ENCODE measurements around the gene TMEM72. TPM values are rescaled to one million over a fixed set of nuclear protein-coding genes. Genes with fewer than 3 reads are reported as not detected.

The TMEM72 gene
- total RNA-seq, 1 experiment from 2014 or later = not detected

GRCh38 chr10:44894691-44895090, 16.4 kb upstream of the TMEM72 start:
- Histone ChIP-seq H3K27me3 (ENCODE audit: control insufficient read depth, insufficient read depth, low read length) (no peaks in the 10 kb centered on the region), H3K4me3 (ENCODE audit: low read depth in 2 of 2, low read length in 2 of 2) (no peak overlapping the region), H3K27ac (ENCODE audit: low read length) (no peak overlapping the region), H3K4me1 (ENCODE audit: control insufficient read depth, insufficient read depth, low read length) (no peaks in the 10 kb centered on the region), H3K36me3 (ENCODE audit: control insufficient read depth, insufficient read depth, low read length) (no peaks in the 10 kb centered on the region), H3K9me3 (ENCODE audit: control insufficient read depth, insufficient read depth, low read depth, low read length) (no peaks in the 10 kb centered on the region; the same call in 1 of the 2 replicates)
- CTCF ChIA-PET = no interaction called here
- DNase-seq (ENCODE audit: low read depth, low spot score) (no peak), ATAC-seq (no peak)
- intact Hi-C loops (cut with micrococcal nuclease; ENCODE audit: unreplicated experiment) (no loop called here), in situ Hi-C loops (cut with HindIII; ENCODE audit: low pct_unique_long_range_greater_than_20kb, low sequenced_read_pairs) (no loop called here)
- POLR2A ChIA-PET = no interaction called here
- no TSS peak for BruUV-seq (replicated peaks)
- no peak for TF ChIP-seq CTCF (IDR thresholded peaks at IDR 0.05)
- no peak for TF ChIP-seq SIN3A (IDR thresholded peaks at IDR 0.05; ENCODE audit: borderline replicate concordance, insufficient read depth, low read depth, low read length)
- TF ChIP-seq POLR2AphosphoS5 (IDR thresholded peaks at IDR 0.05; ENCODE audit: low read depth, low read length) = no peak
- TF ChIP-seq TCF7L2 (IDR thresholded peaks at IDR 0.05; ENCODE audit: low read depth, low read length) = no peak
- TF ChIP-seq REST (IDR thresholded peaks at IDR 0.05; ENCODE audit: insufficient read depth in 1 of 2, low read depth in 2 of 2, low read length in 1 of 2) = no peak

- BruUV-seq (replicated peaks) = no TSS peak
- Histone ChIP-seq H3K4me1 (ENCODE audit: control insufficient read depth, insufficient read depth, low read length) (no peaks in the 10 kb centered on the region), H3K27me3 (ENCODE audit: control insufficient read depth, insufficient read depth, low read length) (no peaks in the 10 kb centered on the region), H3K9me3 (ENCODE audit: control insufficient read depth, insufficient read depth, low read depth, low read length) (no peaks in the 10 kb centered on the region; the same call in 1 of the 2 replicates), H3K4me3 (ENCODE audit: low read depth in 2 of 2, low read length in 2 of 2) (no peak overlapping the region), H3K27ac (ENCODE audit: low read length) (no peak overlapping the region), H3K36me3 (ENCODE audit: control insufficient read depth, insufficient read depth, low read length) (no peaks in the 10 kb centered on the region)
- DNase-seq (ENCODE audit: low read depth, low spot score) (no peak), ATAC-seq (no peak)
- POLR2A ChIA-PET = no interaction called here
- in situ Hi-C loops (cut with HindIII; ENCODE audit: low pct_unique_long_range_greater_than_20kb, low sequenced_read_pairs) = no loop called here
- TF ChIP-seq TCF7L2 (IDR thresholded peaks at IDR 0.05; ENCODE audit: low read depth, low read length) (no peak), SIN3A (IDR thresholded peaks at IDR 0.05; ENCODE audit: borderline replicate concordance, insufficient read depth, low read depth, low read length) (no peak), CTCF (IDR thresholded peaks at IDR 0.05) (no peak), POLR2AphosphoS5 (IDR thresholded peaks at IDR 0.05; ENCODE audit: low read depth, low read length) (no peak), REST (IDR thresholded peaks at IDR 0.05; ENCODE audit: insufficient read depth in 1 of 2, low read depth in 2 of 2, low read length in 1 of 2) (no peak)
- intact Hi-C loops (cut with micrococcal nuclease; ENCODE audit: unreplicated experiment) = no loop called here
- CTCF ChIA-PET = no interaction called here
Measured at GRCh38 chr10:44895280-44895679, 15.9 kb upstream of the TMEM72 start.
